Hematopoietic multipotent progenitor cell treated with erythropoietin and hydrocortisone succinate and interleukin-3 and kit ligand, for 4 days (in vitro differentiated cells): ENCODE results near the gene TSPAN15.
"Not testable (repeated sequence)": the region's sequence is repeated elsewhere in the genome, so short reads cannot be mapped to it uniquely, and the experiment has no call there.

Experiments
- DNase-seq: peaks from one replicate; pipeline ENCODE4 v3.0.0-alpha.2; 2015

TSPAN15 gene

DNA sequence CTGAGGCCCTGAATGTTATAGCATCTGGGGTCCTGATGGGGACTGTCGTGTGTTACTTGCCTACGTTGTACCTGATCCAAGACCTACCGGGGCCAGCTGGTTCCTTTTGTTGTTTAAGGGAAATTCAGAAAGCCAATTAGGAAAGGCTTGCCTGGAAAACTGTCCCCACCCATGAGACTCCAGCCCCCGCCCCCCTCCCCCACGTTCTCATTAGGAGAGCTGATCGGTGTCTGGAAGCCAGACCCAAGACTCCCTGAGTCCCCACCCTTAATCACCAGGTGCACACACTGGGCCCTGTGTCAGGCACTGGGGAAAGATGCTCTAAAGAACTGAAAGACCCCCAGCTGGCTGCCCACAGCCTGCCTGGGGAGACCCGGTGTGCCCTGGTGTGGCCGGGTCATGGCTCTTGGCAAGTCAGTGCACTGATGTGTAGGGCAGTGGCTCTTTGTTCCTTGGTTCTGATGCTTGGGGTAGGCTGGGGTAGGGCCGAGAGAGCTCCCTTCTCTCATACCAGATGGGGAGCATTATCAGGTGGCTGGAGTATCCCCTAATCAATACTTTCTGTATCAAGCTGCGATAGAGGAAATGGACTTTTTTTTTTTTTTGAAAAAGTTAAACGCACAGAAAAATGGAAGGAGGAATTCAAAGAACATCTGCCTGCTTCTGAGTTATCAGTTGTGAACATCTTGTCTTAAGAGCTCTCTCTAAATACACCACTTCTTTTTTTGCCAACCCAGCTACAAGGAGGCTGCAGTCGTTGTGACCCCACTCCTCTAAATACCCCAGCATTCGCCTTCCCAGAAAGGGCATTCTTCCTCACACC lies 16.9 kb downstream of the TSPAN15 start:
- DNase-seq: peak; percentile 74

- DNase-seq: no peak
Measured at GRCh38 chr10:69468751-69469089, 17.5 kb downstream of the TSPAN15 start.

DNA sequence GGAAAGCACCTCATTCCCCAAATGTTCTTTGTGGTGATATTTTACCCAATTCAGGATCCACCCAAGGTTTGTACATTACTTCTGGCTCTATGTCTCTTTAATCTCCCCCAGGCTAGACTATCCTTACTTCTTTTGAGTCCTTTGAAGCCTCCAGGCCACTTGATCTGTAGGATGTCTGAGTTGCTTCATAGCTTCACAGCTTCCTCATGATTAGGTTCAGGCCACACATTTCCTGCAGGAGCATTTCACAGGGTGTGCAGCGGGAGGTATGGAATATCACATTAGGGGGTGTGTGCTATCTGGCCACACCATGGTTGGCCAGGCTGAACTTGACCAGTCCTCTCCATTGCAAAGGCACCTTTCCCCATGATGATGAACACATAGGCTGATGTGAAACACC lies 18.7 kb downstream of the TSPAN15 start:
- DNase-seq: no peak

GRCh38 chr10:69470463-69471384 lies 19.5 kb downstream of the TSPAN15 start:
- DNase-seq: no peak

- DNase-seq: no peak
Measured at GRCh38 chr10:69472142-69472541, 20.9 kb downstream of the TSPAN15 start.

- DNase-seq: peak; percentile 47
Measured at GRCh38 chr10:69472544-69472943, 21.3 kb downstream of the TSPAN15 start.

DNA sequence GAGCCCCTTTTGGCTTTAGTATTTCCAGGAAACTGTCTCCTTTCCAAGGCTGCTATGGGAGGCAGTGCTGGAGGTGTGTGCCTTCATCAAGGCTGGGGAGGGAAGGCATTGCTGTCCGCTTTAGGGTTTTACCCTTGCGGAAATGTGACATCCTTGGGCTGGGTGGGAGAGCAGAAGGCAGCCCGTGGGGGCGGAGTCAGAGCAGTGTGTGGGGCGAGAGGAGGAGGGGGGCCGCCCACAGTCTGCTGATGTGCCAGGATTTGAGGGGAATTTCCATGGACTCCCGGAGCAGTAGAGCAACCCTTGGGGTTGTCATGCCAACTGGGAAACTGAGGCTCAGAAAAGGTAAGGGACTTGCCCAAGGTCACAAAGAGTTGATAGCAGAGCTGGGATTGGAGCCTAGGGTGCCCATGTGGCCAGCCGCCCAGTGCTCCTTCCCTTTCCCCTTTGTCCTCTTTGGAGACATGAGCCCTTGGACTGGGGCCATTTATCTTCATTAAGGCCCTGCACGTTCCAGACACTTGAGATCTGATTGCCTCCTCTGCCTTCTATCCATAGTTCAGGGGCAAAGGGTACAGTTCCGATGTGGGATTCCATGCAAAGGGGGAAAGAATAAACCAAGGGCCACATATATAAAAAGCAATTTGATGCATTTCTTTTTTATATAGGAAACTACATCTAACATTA lies 22.2 kb downstream of the TSPAN15 start:
- DNase-seq: no peak

DNA sequence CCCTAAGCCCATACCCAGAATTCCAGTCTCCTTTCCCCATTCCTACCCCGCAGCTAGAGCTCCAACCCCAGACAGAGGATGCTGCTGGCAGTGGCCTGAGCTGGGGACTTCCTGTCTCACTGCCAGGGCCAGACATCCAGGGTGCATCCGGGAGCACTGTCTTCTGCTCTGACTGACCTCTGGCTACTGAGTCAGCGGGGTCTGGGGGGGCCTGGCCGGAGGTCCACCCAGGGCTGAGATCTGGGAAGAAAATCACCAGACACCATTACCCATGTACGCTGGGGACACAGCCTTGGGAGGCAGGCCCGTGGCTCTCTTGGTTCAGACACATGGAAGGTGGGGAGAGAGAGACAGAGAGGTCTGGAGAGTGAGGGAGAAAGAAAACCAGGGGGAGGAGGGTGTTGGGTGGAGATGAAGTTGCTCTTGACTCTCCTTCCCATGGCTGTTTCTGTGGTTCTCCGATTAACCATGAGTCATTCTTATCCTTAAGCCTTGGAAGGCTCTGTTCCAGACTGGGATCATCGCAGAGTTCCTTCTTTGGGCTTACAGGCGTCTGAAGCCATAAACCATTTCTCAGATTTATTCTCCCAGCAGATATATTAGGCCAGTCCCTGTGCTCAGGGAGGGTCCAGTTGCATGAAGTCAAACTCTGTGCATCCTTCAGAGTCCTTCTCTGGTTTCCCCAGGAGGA lies 23.6 kb downstream of the TSPAN15 start:
- no peak for DNase-seq

DNA sequence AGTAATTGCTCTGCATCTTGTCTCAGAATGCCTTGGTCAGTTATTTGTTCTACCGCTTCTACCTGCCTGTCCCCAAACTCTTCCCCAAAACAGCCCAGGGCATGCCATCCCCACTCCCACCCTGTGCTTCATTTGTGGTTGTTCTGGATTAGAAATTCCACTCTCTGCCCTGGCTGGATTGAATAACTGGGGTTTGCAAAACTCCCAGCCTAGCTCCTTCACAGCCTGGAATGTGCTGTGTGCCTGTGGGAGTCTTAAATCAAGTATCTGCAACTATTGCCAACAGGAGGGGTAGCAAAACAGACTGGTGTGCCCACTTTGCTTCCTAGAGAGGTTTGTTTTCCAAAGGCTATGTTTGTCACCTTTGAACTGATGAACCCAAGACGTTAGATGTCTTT lies 24.2 kb downstream of the TSPAN15 start:
- DNase-seq: no peak

DNA sequence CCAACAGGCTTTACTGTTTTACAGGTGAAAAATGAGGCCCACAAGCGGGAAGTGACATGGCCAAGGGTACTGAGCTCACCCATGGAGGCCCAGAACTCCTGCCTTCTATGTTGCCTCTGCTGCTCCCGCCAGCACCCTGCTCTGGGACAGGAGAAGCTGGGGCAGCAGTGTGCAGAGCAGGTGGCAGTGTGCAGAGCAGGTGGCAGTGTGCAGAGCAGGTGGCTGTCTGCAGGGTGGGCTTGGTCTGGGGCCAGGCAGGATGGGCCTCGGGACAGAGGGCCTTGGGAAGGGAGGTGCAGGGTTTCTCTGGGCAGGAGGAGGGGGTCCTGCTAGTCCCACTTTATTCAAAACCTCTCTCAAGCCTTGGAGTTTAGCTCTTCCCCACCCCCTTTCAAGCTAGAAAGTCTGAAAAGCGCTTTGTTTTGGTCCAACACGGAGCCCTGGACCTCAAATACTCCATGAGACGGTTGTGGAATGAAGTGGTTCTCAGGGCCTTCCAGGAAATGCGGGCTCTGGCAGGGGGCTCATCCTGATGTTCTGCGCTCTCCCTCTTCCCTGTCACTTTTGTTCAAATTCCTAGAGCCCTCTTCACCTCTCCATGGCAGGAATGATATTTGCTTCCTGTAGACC lies 26.8 kb downstream of the TSPAN15 start:
- DNase-seq: no peak

DNA sequence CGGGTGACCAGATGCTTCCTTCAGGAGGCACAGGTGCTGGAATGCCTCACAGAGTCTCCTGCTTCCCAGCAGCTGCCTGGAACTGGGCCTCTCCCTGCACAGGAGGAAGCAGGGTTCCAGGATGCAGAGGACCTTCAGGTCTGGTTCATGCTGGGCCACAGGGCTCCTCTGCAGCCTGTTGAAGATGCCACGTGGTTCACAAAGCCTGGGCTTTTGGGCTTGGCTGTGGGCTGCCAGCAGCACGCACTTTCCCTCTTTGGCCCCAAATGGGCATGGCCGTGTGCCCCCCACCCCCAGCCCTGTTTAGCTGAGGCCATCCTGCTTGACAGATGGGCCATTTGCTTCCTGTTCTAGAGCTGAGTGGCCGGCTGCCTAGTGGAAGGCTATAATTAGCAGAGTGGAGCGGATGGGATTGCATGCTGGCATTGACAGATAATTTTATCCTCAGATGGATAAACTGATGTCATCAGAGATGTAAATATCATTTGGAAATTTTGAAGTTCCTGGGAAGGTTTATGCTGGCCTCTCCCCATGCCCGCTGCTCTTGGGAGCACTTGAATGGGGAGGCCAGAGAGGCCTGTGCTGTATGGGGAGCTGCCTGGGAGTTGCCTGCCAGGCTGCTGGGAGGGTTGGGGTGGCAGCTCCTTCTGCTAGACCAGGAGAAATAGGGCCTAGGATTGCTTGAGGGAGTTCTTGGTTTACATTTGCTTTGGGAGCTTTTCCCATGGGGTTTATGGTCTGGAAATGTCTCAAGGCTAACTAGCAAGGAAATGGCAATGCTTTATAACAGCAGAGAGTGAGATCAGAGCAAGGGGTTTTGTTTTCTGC lies 28.2 kb downstream of the TSPAN15 start:
- peak; percentile 53 for DNase-seq

GRCh38 chr10:69480068-69480412 lies 28.8 kb downstream of the TSPAN15 start:
- DNase-seq: no peak

- DNase-seq: peak; percentile 59
Measured at GRCh38 chr10:69481305-69481704, 30.0 kb downstream of the TSPAN15 start.

- DNase-seq: no peak
Measured at GRCh38 chr10:69481811-69482524, 30.7 kb downstream of the TSPAN15 start.

DNA sequence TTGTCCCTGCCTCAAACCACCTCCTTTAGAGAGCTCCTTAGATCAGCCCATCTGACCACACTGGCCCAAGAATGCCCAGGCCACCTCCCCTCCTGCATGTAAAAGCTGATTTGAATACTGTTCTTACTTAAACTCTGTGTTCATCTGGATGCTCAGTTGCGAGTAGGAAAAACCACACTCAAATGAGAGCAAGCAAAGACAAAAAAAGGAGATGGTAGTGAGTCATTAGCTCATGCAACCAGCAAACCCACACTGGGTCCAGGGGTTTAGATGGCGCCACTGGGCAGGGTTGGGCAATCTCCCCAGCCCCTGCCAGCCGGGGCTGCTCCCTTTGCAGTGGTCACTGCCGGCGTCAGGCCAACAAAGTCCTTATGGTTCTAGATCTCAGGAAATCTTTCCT lies 32.7 kb downstream of the TSPAN15 start:
- no peak for DNase-seq

DNA sequence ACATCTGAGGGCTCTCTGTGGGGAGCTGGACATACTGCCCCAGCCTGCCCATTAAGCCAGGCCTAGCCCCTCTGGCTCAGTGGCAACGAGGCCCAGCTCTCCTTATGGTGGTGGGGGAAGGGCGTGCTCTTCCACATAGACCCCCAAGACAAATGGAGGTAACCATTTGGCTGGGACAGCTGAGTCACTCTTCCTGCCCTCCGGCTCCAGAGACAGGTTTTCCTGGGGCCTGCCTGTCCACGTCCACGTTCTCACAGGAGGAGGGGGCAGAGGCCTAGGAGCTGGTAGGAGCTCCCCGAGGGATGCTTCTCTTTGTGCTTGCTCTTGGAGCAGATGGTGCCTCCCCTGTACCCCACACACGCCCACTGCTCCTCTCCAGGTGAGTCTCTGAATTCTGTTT lies 33.5 kb downstream of the TSPAN15 start:
- DNase-seq: no peak

- no peak for DNase-seq
Measured at GRCh38 chr10:69486922-69487730, 35.9 kb downstream of the TSPAN15 start.

DNA sequence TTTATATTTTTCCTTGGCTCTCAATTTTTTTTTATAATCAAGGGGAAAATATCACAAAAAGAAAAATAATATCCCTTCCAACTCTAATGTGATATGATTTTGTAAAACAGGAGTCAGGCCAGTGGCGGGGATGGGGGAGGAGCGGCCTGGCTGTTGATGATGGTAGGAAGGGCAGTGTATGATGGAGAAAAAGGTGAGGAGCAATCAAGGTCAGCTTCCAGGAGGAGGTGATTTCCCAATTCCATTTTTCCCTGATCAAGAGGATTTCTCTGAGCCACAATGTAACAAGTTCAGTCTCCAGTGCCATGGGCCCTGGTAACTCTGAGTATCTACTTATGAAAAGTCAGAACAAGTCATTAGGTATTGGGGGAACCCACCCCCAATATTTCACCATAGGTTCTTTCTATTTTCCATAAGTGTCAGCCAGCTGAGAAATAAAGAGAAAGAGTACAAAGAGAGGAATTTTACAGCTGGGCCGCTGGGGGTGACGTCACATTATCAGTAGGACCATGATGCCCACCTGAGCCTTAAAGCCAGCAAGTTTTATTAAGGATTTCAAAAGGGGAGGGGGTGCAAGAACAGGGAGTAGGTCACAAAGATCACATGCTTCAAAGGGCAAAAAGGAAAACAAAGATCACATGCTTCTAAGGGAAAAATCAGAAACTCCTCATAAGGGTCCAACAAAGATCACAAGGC lies 37.0 kb downstream of the TSPAN15 start:
- not testable (repeated sequence) for DNase-seq

DNA sequence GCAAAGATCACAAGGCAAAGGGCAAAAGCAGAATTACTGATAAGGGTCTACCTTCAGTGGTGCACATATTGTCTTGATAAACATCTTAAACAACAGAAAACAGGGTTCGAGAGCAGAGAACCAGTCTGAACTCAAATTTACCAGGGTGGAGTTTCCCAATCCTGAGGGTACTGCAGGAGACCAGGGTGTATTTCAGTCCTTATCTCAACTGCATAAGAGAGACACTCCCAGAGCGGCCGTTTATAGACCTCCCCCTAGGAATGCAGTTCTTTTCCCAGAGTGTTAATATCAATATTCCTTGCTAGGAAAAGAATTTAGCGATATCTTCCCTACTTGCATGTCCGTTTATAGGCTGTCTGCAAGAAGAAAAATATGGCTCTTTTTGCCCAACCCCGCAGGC lies 37.6 kb downstream of the TSPAN15 start:
- DNase-seq: not testable (repeated sequence)
